PFSK-1 (cell line): ENCODE results near the gene LRRC46.

Source experiments
- POLR2AphosphoS5 ChIP-seq: IDR thresholded peaks from 2 replicates; pipeline ENCODE4 v1.6.1; 2012; ENCODE audit warnings: low read depth, mild to moderate bottlenecking, control low read depth, low read length, moderate library complexity
- REST ChIP-seq, 2 experiments: IDR thresholded peaks; 2 replicates each; pipeline versions ENCODE4 v1.6.1 to v1.8.0; 2011 to 2012; ENCODE audit warnings: low read depth in 2 of 2, low read length in 2 of 2, control low read depth in 1 of 2, inconsistent platforms in 1 of 2, mild to moderate bottlenecking in 1 of 2, moderate library complexity in 1 of 2; ENCODE audit not compliant: insufficient read depth in 1 of 2

DNA sequence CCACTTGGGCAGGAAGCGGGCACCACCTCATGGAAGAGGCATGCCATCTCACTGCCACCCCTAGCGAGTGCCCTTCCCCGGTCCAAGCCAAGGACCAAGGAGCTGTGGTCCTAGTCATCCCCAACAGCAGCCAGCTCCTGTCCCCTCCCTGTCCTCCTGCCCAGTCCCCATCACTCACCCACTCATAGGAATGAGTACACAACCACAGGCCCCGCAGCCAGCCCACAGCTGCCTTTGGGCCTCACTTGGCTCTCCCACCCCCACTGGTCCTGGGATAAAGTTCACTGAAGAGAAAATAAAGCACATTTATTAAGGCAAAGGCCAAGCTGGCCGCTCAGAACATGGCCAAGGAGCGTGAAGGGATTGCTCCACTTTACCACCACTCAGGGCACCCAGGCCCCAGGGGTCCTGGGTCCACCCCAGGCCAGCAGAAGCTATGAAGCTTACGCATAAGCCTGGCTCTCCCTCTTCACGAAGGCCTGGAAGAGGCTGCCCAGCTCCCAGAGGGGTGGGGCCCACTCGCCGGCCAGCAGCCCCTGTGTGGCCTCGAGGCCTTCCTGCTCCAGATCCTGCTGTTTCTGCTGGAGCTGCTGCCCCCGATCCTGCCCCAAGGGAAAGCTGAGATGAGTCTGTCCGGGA lies 6.0 kb downstream of the LRRC46 start:
- TF ChIP-seq POLR2AphosphoS5 (no peak), REST (IDR thresholded peaks at IDR 0.05; ENCODE audit: insufficient read depth in 1 of 2, low read depth in 2 of 2, low read length in 2 of 2) (no peak)
